Peyer's patch (tissue), 4 donors: Measurements from ENCODE around the gene C11orf54. TPM values are rescaled to one million over a fixed set of nuclear protein-coding genes. Genes with fewer than 3 reads are reported as not detected.

Experiments
- DNase-seq, 3 donors: peaks; one replicate each; pipeline ENCODE4 v3.0.0-alpha.2; 2017 to 2019
- H3K27ac ChIP-seq, 4 donors: fragments of 200-600 bp; sonication (generic); one replicate each; pipeline ENCODE4 v1.5.1; 2016 to 2019
- H3K27me3 ChIP-seq, 2 donors: fragments of 200-600 bp; sonication (generic); one replicate each; pipeline ENCODE4 v1.5.1; 2019
- H3K36me3 ChIP-seq, 3 donors: fragments of 200-600 bp; sonication (generic); one replicate each; pipeline ENCODE4 v1.5.1; 2016 to 2019
- H3K4me1 ChIP-seq, 4 donors: fragments of 200-600 bp; sonication (generic); one replicate each; pipeline ENCODE4 v1.5.1; 2016 to 2019
- H3K4me3 ChIP-seq, 4 donors: fragments of 200-600 bp; sonication (generic); 1 replicate in 3 of 4; 2 replicates in 1 of 4; pipeline ENCODE4 v1.5.1; 2016 to 2019; ENCODE audit warnings: mild to moderate bottlenecking in 1 of 4
- H3K9me3 ChIP-seq, 4 donors: fragments of 200-600 bp; sonication (generic); one replicate each; pipeline ENCODE4 v1.5.1; 2016 to 2019; ENCODE audit warnings: mild to moderate bottlenecking in 1 of 4
- POLR2A ChIP-seq, 2 donors: fragments of 450-650 bp; IDR thresholded peaks; one replicate each; pipeline ENCODE4 v1.5.1; 2017; ENCODE audit warnings: antibody characterized with exemption in 2 of 2, mild to moderate bottlenecking in 2 of 2, moderate library complexity in 2 of 2
- total RNA-seq, 4 donors: library from RNA; depleted of rRNA; stranded (reverse); fragments of >200 nt; gene quantifications; one replicate each; pipeline ENCODE4 v1.1.0, GENCODE V29; 2016
- TF ChIP-seq, protein P1 (sequence below), 6 experiments: fragments of 450-650 bp in 4 of 6; fragments of 200-600 bp in 2 of 6; sonication (generic) in 1 of 6; IDR thresholded peaks; one replicate each; pipeline ENCODE4 v1.5.1; 2017 to 2019; ENCODE audit warnings: antibody characterized with exemption in 6 of 6, mild to moderate bottlenecking in 3 of 6, moderate library complexity in 1 of 6

The C11orf54 gene
- total RNA-seq, 4 donors from 2014 or later: 33.8 to 130 (median 69.0) TPM

DNA sequence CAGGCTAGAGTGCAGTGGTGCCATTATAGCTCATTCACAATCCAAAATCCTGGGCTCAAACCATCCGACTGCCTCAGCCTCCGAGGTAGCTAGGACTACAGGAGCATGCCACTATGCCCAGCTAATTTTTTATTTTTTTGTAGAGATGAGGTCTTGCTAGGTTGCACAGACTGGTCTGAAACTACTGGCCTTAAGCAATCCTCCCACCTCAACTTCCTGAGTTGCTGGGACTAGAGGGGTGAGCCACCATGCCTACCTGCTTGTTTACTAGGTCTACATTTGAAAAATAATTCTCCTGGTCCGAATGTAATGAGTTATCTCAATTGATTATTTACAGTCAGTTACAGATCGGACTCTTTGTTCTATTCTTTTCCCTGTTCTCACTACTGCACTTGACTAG, 22.2 kb upstream of the C11orf54 start:
- Histone ChIP-seq H3K4me3 (no peak overlapping the region), H3K4me1 (peaks cover 0 to 11% (median 0%) of the 10 kb centered on the region in 4 donors), H3K9me3 (no peaks in the 10 kb centered on the region), H3K27me3 (no peaks in the 10 kb centered on the region), H3K36me3 (peaks cover 0 to 45% (median 0%) of the 10 kb centered on the region in 3 donors), H3K27ac (no peak overlapping the region)
- TF ChIP-seq, protein P1, sequence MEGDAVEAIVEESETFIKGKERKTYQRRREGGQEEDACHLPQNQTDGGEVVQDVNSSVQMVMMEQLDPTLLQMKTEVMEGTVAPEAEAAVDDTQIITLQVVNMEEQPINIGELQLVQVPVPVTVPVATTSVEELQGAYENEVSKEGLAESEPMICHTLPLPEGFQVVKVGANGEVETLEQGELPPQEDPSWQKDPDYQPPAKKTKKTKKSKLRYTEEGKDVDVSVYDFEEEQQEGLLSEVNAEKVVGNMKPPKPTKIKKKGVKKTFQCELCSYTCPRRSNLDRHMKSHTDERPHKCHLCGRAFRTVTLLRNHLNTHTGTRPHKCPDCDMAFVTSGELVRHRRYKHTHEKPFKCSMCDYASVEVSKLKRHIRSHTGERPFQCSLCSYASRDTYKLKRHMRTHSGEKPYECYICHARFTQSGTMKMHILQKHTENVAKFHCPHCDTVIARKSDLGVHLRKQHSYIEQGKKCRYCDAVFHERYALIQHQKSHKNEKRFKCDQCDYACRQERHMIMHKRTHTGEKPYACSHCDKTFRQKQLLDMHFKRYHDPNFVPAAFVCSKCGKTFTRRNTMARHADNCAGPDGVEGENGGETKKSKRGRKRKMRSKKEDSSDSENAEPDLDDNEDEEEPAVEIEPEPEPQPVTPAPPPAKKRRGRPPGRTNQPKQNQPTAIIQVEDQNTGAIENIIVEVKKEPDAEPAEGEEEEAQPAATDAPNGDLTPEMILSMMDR (IDR thresholded peaks at IDR 0.05): no peak
- no peak for TF ChIP-seq POLR2A (IDR thresholded peaks at IDR 0.05)
- no peak for DNase-seq

DNA sequence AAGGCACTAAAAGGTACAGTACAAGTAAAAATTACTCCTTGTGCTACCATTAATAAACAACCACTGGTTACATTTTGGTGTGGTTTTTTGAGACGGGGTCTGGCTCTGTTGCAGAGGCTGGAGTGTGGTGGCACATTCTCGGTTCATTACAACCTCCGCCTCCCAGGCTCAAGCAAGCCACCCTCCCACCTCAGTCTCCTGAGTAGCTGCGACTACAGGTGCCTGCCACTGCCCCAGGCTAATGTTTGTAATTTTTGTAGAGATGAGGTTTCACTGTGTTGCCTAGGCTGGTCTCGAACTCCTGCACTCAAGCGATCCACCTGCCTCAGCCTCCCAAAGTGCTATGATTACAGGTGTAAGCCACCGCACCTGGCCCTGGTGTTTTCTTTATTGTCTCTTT, 20.9 kb upstream of the C11orf54 start:
- Histone ChIP-seq H3K27me3 (no peaks in the 10 kb centered on the region), H3K27ac (no peak overlapping the region), H3K4me3 (no peak overlapping the region), H3K36me3 (peaks cover 0 to 37% (median 0%) of the 10 kb centered on the region in 3 donors), H3K9me3 (no peaks in the 10 kb centered on the region), H3K4me1 (peaks cover 0 to 11% (median 0%) of the 10 kb centered on the region in 4 donors)
- no peak for DNase-seq
- TF ChIP-seq, protein P1 (IDR thresholded peaks at IDR 0.05): no peak
- TF ChIP-seq POLR2A (IDR thresholded peaks at IDR 0.05): no peak

DNA sequence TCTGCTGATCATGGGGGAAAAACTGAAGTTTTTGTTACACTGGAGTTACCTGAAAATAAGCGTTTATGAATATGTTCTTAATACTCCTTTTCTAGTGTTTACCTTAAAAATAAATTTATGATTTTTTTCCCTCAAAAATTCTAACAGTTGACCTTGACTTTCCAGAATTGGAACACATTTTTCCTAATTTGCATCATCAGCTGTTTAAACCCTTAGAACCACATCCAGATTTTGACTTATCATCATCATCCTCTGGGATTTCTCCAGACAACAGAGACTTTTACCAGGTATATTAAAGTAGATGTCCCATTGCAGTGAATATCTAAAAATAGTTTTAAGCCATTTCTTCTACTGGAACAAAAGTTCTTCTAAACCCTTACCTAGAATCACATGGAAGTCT, 17.4 kb upstream of the C11orf54 start:
- Histone ChIP-seq H3K27me3 (no peaks in the 10 kb centered on the region), H3K27ac (no peak overlapping the region), H3K36me3 (peaks cover 0 to 58% (median 0%) of the 10 kb centered on the region in 3 donors), H3K9me3 (no peaks in the 10 kb centered on the region), H3K4me3 (no peak overlapping the region), H3K4me1 (no peaks in the 10 kb centered on the region)
- TF ChIP-seq, protein P1 (IDR thresholded peaks at IDR 0.05): no peak
- no peak for TF ChIP-seq POLR2A (IDR thresholded peaks at IDR 0.05)
- DNase-seq: no peak

DNA sequence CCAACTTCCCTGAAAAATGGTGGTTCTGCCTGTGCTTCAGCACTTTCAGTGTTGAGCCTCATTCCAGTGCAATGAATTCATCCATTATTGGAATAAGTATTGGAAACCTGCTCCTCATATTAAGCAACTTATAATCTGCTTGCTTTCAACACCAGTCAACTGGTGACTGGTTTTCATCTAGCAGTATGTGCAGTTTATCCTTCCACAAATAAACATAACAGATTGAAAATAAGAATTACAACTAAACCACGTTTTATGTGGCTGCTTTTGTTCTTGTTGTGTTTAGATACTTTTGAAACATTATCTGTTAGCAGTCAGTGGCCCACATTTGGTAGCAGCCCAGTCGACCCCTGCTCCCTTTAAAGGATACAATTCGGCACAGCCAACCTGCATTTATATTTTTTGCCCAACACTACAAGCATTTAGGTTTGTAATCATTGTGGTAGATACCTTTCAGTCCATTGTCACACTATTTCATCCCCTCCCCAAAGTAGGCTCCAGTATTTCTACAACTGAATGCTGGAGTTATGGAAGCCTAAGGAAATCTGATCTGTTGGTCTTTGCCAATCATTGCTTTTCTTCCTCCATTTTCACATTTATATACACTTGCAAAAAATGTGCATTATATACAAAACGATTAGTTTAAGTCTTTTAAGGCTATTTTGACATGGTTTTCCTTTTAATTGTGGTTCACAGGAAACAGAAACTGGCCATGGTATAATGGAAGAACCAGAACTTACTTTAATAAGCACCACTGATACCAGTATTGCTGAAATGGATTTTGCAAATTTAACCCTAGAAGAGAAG, 13.3 kb upstream of the C11orf54 start:
- Histone ChIP-seq H3K36me3 (peaks cover 0 to 84% (median 5%) of the 10 kb centered on the region in 3 donors), H3K27ac (no peak overlapping the region)

DNA sequence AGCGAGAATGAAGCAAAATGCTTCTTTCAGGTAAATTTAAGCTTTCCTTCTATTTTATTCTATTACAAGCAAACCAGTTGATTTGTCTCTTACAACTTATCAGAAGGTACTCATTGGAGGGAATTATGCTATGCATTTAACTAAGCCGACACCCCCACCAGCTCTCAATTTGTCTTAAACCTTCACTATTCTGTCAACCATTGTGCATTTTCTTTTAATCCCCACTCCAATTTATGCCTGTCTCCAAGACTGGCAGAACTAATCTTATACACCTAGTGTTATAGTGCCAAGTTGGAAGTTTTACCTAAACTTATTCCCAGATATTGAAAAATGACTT, 12.7 kb upstream of the C11orf54 start:
- Histone ChIP-seq H3K27ac (no peak overlapping the region), H3K27me3 (no peaks in the 10 kb centered on the region), H3K4me3 (no peak overlapping the region), H3K4me1 (no peaks in the 10 kb centered on the region), H3K36me3 (peaks cover 0 to 84% (median 5%) of the 10 kb centered on the region in 3 donors), H3K9me3 (no peaks in the 10 kb centered on the region)
- no peak for DNase-seq
- TF ChIP-seq POLR2A (IDR thresholded peaks at IDR 0.05): no peak
- TF ChIP-seq, protein P1 (IDR thresholded peaks at IDR 0.05): no peak

More for the DNA sequence above, 13.3 kb upstream of the C11orf54 start:
- no peak overlapping the region for H3K4me3 ChIP-seq
- TF ChIP-seq POLR2A (IDR thresholded peaks at IDR 0.05): no peak
- TF ChIP-seq, protein P1 (IDR thresholded peaks at IDR 0.05): no peak
- no peak for DNase-seq
- no peaks in the 10 kb centered on the region for H3K27me3 ChIP-seq
- H3K4me1 ChIP-seq: no peaks in the 10 kb centered on the region
- no peaks in the 10 kb centered on the region for H3K9me3 ChIP-seq
